NCI-H1417 treated with DMSO at 0.1 percent for 48 hours (cell line): ENCODE data around the gene SPTBN1.
"Not testable (repeated sequence)": the region's sequence is repeated elsewhere in the genome, so short reads cannot be mapped to it uniquely, and the experiment has no call there.

Source experiments
- DNase-seq: peaks from one replicate; lab custom pipeline; 2025; lab: John Stamatoyannopoulos, UW

Gene SPTBN1

GRCh38 chr2:54502731-54503130 lies 46.6 kb downstream of the SPTBN1 start:
- DNase-seq, result no peak

GRCh38 chr2:54503192-54503591 lies 47.1 kb downstream of the SPTBN1 start:
- no peak for DNase-seq

- DNase-seq, result no peak
Observed at GRCh38 chr2:54503828-54504227, 47.7 kb downstream of the SPTBN1 start.

GRCh38 chr2:54504866-54505265 lies 48.7 kb downstream of the SPTBN1 start:
- no peak for DNase-seq

- DNase-seq, result no peak
Observed at GRCh38 chr2:54508541-54508940, 52.4 kb downstream of the SPTBN1 start.

GRCh38 chr2:54509043-54509442 lies 52.9 kb downstream of the SPTBN1 start:
- not testable (repeated sequence) for DNase-seq

GRCh38 chr2:54510916-54511315 lies 54.8 kb downstream of the SPTBN1 start:
- DNase-seq, result no peak

GRCh38 chr2:54512183-54512582 lies 56.1 kb downstream of the SPTBN1 start:
- DNase-seq, result no peak

- DNase-seq, result no peak
Observed at GRCh38 chr2:54512663-54513362, 56.7 kb downstream of the SPTBN1 start.

GRCh38 chr2:54513363-54513715 lies 57.2 kb downstream of the SPTBN1 start:
- no peak for DNase-seq

- no peak for DNase-seq
Observed at GRCh38 chr2:54514822-54515569, 58.9 kb downstream of the SPTBN1 start.

- no peak for DNase-seq
Observed at GRCh38 chr2:54516842-54517241, 60.7 kb downstream of the SPTBN1 start.

- not testable (repeated sequence) for DNase-seq
Observed at GRCh38 chr2:54518016-54518415, 61.9 kb downstream of the SPTBN1 start.

GRCh38 chr2:54518430-54518829 lies 62.3 kb downstream of the SPTBN1 start:
- DNase-seq, result peak; percentile 13

- no peak for DNase-seq
Observed at GRCh38 chr2:54519841-54520459, 63.8 kb downstream of the SPTBN1 start.

GRCh38 chr2:54520687-54521086 lies 64.6 kb downstream of the SPTBN1 start:
- no peak for DNase-seq

- peak; percentile 26 for DNase-seq
Observed at GRCh38 chr2:54522624-54523281, 66.6 kb downstream of the SPTBN1 start.

GRCh38 chr2:54523324-54523959 lies 67.3 kb downstream of the SPTBN1 start:
- no peak for DNase-seq

GRCh38 chr2:54524226-54524991 lies 68.3 kb downstream of the SPTBN1 start:
- no peak for DNase-seq

- DNase-seq, result no peak
Observed at GRCh38 chr2:54525321-54525720, 69.2 kb downstream of the SPTBN1 start.

- DNase-seq, result no peak
Observed at GRCh38 chr2:54526226-54526879, 70.2 kb downstream of the SPTBN1 start.
